Astrocyte (in vitro differentiated cells and primary cell): ENCODE results near the gene SLC25A18. TPM values are rescaled to one million over a fixed set of nuclear protein-coding genes. Genes with fewer than 3 reads are reported as not detected.

Experiments
- DNase-seq: peaks from one replicate; pipeline ENCODE4 v3.0.0-alpha.2; 2010; ENCODE audit warnings: low read depth
- FAIRE-seq: peaks from 2 replicates; lab custom pipeline; 2011; peaks lifted over from hg19 to GRCh38; lab: Jason Lieb, UNC
- H2AFZ ChIP-seq: 2 replicates; pipeline ENCODE4 v1.6.0; 2012; ENCODE audit warnings: low read depth, low read length, inconsistent platforms
- H3K27ac ChIP-seq: 2 replicates; pipeline ENCODE4 v1.5.1; 2011; ENCODE audit warnings: low read depth, low read length, inconsistent platforms
- H3K27me3 ChIP-seq: 2 replicates; pipeline ENCODE4 v1.6.0; 2011; ENCODE audit warnings: low read length, inconsistent platforms; ENCODE audit not compliant: insufficient read depth
- H3K36me3 ChIP-seq: 2 replicates; pipeline ENCODE4 v1.5.1; 2011; ENCODE audit warnings: low read length, inconsistent platforms; ENCODE audit not compliant: insufficient read depth
- H3K4me1 ChIP-seq: 2 replicates; pipeline ENCODE4 v1.5.1; 2011; ENCODE audit warnings: low read length, inconsistent platforms; ENCODE audit not compliant: insufficient read depth
- H3K4me2 ChIP-seq: 2 replicates; pipeline ENCODE4 v1.6.0; 2012; ENCODE audit warnings: low read length, inconsistent platforms
- H3K4me3 ChIP-seq: 2 replicates; pipeline ENCODE4 v1.5.1; 2011; ENCODE audit warnings: low read depth, mild to moderate bottlenecking, low read length, inconsistent platforms; ENCODE audit not compliant: insufficient read depth
- H3K79me2 ChIP-seq: 2 replicates; pipeline ENCODE4 v1.6.0; 2012; ENCODE audit warnings: mild to moderate bottlenecking, low read length, inconsistent platforms; ENCODE audit not compliant: insufficient read depth
- H3K9ac ChIP-seq: 2 replicates; pipeline ENCODE4 v1.6.0; 2012; ENCODE audit warnings: mild to moderate bottlenecking, low read length, inconsistent platforms
- H3K9me3 ChIP-seq: 2 replicates; pipeline ENCODE4 v1.5.1; 2012; ENCODE audit warnings: low read depth, mild to moderate bottlenecking, low read length, inconsistent platforms; ENCODE audit not compliant: insufficient read depth
- H4K20me1 ChIP-seq: 2 replicates; pipeline ENCODE4 v1.6.0; 2012; ENCODE audit warnings: low read length, inconsistent platforms; ENCODE audit not compliant: insufficient read depth
- H3K27ac Mint-ChIP-seq: one replicate; pipeline ENCODE4 v1.8.0; 2021; ENCODE audit warnings: mild to moderate bottlenecking, mixed read lengths; ENCODE audit not compliant: unreplicated experiment
- H3K27me3 Mint-ChIP-seq: one replicate; pipeline ENCODE4 v1.8.0; 2021; ENCODE audit warnings: low read depth, mixed read lengths; ENCODE audit not compliant: unreplicated experiment
- H3K36me3 Mint-ChIP-seq: one replicate; pipeline ENCODE4 v1.8.0; 2021; ENCODE audit warnings: low read depth, mixed read lengths; ENCODE audit not compliant: unreplicated experiment
- H3K4me1 Mint-ChIP-seq: one replicate; pipeline ENCODE4 v1.8.0; 2021; ENCODE audit warnings: low read depth, mixed read lengths; ENCODE audit not compliant: unreplicated experiment
- H3K4me3 Mint-ChIP-seq: one replicate; pipeline ENCODE4 v1.8.0; 2021; ENCODE audit warnings: mild to moderate bottlenecking, moderate library complexity, mixed read lengths; ENCODE audit not compliant: unreplicated experiment
- H3K9me3 Mint-ChIP-seq: one replicate; pipeline ENCODE4 v1.8.0; 2021; ENCODE audit warnings: mild to moderate bottlenecking, mixed read lengths; ENCODE audit not compliant: unreplicated experiment
- CTCF ChIP-seq: IDR thresholded peaks from 2 replicates; pipeline ENCODE4 v1.5.1; 2011; ENCODE audit warnings: low read depth, mild to moderate bottlenecking, inconsistent platforms, low read length, moderate library complexity; ENCODE audit not compliant: insufficient read depth
- EZH2 ChIP-seq: IDR thresholded peaks from 2 replicates; pipeline ENCODE4 v1.6.1; 2012; ENCODE audit warnings: mild to moderate bottlenecking, low read length, inconsistent platforms; ENCODE audit not compliant: insufficient read depth
- total RNA-seq: library from RNA; stranded (reverse); gene quantifications from 2 replicates; pipeline ENCODE4 v1.2.1, GENCODE V29; 2021

The SLC25A18 gene
- total RNA-seq, 1 donor from 2014 or later, result 0.48 TPM

GRCh38 chr22:17586831-17587440, 23.6 kb downstream of the SLC25A18 start:
- Histone ChIP-seq H3K79me2 (no peaks in the 10 kb centered on the region), H3K9me3 (no peaks in the 10 kb centered on the region), H3K27ac (no peak overlapping the region), H3K4me2 (no peak overlapping the region), H2AFZ (no peak overlapping the region), H4K20me1 (no peaks in the 10 kb centered on the region), H3K4me1 (no peaks in the 10 kb centered on the region), H3K36me3 (peaks cover 11% of the 10 kb centered on the region), H3K27me3 (no peaks in the 10 kb centered on the region), H3K9ac (no peak overlapping the region), H3K4me3 (no peak overlapping the region)
- no peak overlapping the region for H3K4me3 Mint-ChIP-seq
- DNase-seq (no peak), FAIRE-seq (no peak)
- TF ChIP-seq EZH2, result no peak
- TF ChIP-seq CTCF, result no peak
- no peak overlapping the region for H3K27ac Mint-ChIP-seq
- H3K27me3 Mint-ChIP-seq, result peaks cover 2% of the 10 kb centered on the region
- no peaks in the 10 kb centered on the region for H3K9me3 Mint-ChIP-seq
- no peaks in the 10 kb centered on the region for H3K4me1 Mint-ChIP-seq
- no peaks in the 10 kb centered on the region for H3K36me3 Mint-ChIP-seq

GRCh38 chr22:17587629-17588028, 24.3 kb downstream of the SLC25A18 start:
- H3K4me1 ChIP-seq, result no peaks in the 10 kb centered on the region
- no peaks in the 10 kb centered on the region for H3K9me3 ChIP-seq
- H3K27me3 ChIP-seq, result no peaks in the 10 kb centered on the region
- H3K9ac ChIP-seq, result no peak overlapping the region
- H3K36me3 ChIP-seq, result peaks cover 16% of the 10 kb centered on the region
- Mint-ChIP-seq H3K4me1 (no peaks in the 10 kb centered on the region), H3K4me3 (no peak overlapping the region), H3K27me3 (peaks cover 2% of the 10 kb centered on the region), H3K9me3 (no peaks in the 10 kb centered on the region), H3K27ac (no peak overlapping the region), H3K36me3 (no peaks in the 10 kb centered on the region)
- no peaks in the 10 kb centered on the region for H4K20me1 ChIP-seq
- no peaks in the 10 kb centered on the region for H3K79me2 ChIP-seq
- H2AFZ ChIP-seq, result no peak overlapping the region
- H3K4me2 ChIP-seq, result no peak overlapping the region
- DNase-seq (no peak), FAIRE-seq (no peak)
- H3K27ac ChIP-seq, result no peak overlapping the region
- no peak overlapping the region for H3K4me3 ChIP-seq
- TF ChIP-seq CTCF, result no peak
- TF ChIP-seq EZH2, result no peak

- H3K36me3 Mint-ChIP-seq, result peaks cover 5% of the 10 kb centered on the region
Observed at GRCh38 chr22:17588606-17589005, 25.3 kb downstream of the SLC25A18 start.

More at GRCh38 chr22:17588606-17589005, 25.3 kb downstream of the SLC25A18 start:
- H3K9ac ChIP-seq, result no peak overlapping the region
- H3K9me3 ChIP-seq, result no peaks in the 10 kb centered on the region
- peaks cover 6% of the 10 kb centered on the region for H4K20me1 ChIP-seq
- H3K27ac ChIP-seq, result no peak overlapping the region
- Mint-ChIP-seq H3K4me3 (no peak overlapping the region), H3K9me3 (no peaks in the 10 kb centered on the region), H3K27ac (no peak overlapping the region), H3K27me3 (no peaks in the 10 kb centered on the region), H3K4me1 (no peaks in the 10 kb centered on the region)
- H3K4me2 ChIP-seq, result no peak overlapping the region
- H2AFZ ChIP-seq, result no peak overlapping the region
- H3K4me3 ChIP-seq, result no peak overlapping the region
- no peaks in the 10 kb centered on the region for H3K4me1 ChIP-seq
- peaks cover 23% of the 10 kb centered on the region for H3K36me3 ChIP-seq
- DNase-seq (no peak), FAIRE-seq (no peak)
- H3K27me3 ChIP-seq, result no peaks in the 10 kb centered on the region
- TF ChIP-seq CTCF (no peak), EZH2 (no peak)
- no peaks in the 10 kb centered on the region for H3K79me2 ChIP-seq
